ENCODE results near the gene AQP2.

The AQP2 gene, protein sequence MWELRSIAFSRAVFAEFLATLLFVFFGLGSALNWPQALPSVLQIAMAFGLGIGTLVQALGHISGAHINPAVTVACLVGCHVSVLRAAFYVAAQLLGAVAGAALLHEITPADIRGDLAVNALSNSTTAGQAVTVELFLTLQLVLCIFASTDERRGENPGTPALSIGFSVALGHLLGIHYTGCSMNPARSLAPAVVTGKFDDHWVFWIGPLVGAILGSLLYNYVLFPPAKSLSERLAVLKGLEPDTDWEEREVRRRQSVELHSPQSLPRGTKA

DNA sequence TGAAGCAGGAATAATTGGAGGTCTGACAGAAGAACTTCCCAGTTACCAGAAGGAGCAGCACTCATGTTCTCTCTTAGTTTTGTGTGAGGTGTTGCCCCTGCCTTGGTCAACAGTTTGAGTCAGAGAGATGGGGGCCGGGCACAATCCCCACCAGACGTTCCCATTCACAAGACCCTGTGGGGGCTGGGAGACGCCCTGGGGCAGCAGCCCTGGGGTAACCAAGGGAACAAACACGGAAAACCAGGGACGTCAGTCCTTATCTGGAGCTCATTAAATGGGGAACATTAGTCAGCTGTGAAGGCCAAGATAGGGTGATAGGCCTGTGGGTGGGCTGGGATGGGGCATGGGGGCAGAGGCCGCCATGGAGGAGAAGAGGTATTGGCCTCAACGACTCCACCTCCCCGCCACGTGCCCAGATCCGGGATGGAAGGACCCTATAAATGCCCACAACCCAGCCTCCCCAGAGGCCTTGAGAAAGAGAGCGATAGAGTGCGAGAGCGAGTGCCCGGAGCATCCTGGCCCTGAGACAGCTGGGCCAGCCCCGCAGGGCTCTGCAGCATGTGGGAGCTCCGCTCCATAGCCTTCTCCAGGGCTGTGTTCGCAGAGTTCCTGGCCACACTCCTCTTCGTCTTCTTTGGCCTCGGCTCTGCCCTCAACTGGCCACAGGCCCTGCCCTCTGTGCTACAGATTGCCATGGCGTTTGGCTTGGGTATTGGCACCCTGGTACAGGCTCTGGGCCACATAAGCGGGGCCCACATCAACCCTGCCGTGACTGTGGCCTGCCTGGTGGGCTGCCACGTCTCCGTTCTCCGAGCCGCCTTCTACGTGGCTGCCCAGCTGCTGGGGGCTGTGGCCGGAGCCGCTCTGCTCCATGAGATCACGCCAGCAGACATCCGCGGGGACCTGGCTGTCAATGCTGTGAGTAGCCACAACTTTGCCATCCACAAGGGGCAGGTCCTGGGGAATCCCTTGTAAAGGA, at the start of gene AQP2:
Gene AQP2, plus strand, starts transcription at position 465 of the 979 bp plus-strand sequence. Its CDS starts 94 bp downstream, at position 559.
- Histone ChIP-seq H4K20me1 (no peaks in the 10 kb centered on the region), H3K4me1 (peaks cover 52% of the 10 kb centered on the region), H3K4me2 (peak within 1 kb of the TSS; percentile 56), H3K4me3 (no peak within 1 kb of the TSS), H3K27me3 (peaks cover 25% of the 10 kb centered on the region), H3K36me3 (no peaks in the 10 kb centered on the region), H3K9me3 (no peaks in the 10 kb centered on the region), H3K9ac (0 out of 2 replicates have a peak within 1 kb of the TSS, but pooled peaks have one; percentile 0), H3K27ac (0 out of 2 replicates have a peak within 1 kb of the TSS, but pooled peaks have one; percentile 5)
- no peak for TF ChIP-seq Cebpa-rat (IDR thresholded peaks at IDR 0.05)

DNA sequence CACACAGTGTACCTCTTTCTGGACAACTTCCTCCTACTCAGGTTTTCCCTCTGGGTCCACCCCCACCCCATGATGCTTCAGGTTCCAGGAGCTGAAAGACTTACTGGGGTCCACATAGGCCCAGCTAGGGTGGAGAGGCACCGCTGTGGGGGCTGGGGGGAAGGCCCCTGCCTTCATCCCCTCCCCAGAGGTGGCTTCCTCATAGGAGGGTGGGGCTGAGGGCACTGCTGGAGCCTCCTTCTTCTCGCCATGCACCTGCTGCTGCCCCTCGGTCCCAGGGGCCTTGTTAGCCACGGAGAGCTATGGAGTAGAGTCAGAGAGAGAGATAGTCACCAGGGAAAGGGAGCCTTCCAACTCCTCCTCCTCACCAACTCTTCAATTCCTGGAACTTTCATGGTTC, 49.5 kb upstream of the AQP2 start:
- no peaks in the 10 kb centered on the region for H3K36me3 ChIP-seq
- no peaks in the 10 kb centered on the region for H4K20me1 ChIP-seq
- TF ChIP-seq Cebpa-rat (IDR thresholded peaks at IDR 0.05), result no peak
- no peak overlapping the region for H3K9ac ChIP-seq
- H3K9me3 ChIP-seq, result no peaks in the 10 kb centered on the region
- peak overlapping the region; percentile 52 for H3K4me2 ChIP-seq
- no peak overlapping the region for H3K27ac ChIP-seq
- H3K27me3 ChIP-seq, result no peaks in the 10 kb centered on the region
- H3K4me3 ChIP-seq, result no peak overlapping the region
- peaks cover 67% of the 10 kb centered on the region for H3K4me1 ChIP-seq

DNA sequence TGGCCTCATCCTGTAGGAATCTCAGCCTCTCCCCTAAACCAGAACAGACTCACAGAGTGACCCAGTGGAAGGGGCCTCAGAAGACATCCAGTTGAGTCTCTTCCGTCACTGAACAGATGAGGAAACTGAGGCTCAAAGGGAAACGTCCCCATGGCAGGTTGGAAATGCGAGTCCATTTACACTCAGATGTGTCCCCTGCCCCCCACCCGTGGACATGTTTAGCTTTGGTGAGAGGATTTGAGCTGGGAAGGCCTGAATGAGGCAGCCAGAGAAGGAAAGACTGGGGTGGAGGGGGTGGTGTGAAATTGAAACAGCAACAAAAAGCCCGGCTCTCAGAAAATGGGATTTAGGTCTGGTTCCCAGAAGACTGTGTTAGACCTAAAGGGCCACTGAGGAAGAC, 48.6 kb upstream of the AQP2 start:
- peaks cover 59% of the 10 kb centered on the region for H3K4me1 ChIP-seq
- no peaks in the 10 kb centered on the region for H3K36me3 ChIP-seq
- TF ChIP-seq Cebpa-rat (IDR thresholded peaks at IDR 0.05), result no peak
- no peak overlapping the region for H3K9ac ChIP-seq
- no peaks in the 10 kb centered on the region for H4K20me1 ChIP-seq
- H3K27me3 ChIP-seq, result no peaks in the 10 kb centered on the region
- H3K9me3 ChIP-seq, result no peaks in the 10 kb centered on the region
- H3K4me3 ChIP-seq, result no peak overlapping the region
- no peak overlapping the region for H3K27ac ChIP-seq
- peak overlapping the region; percentile 52; the same call in 1 of the 2 replicates for H3K4me2 ChIP-seq

DNA sequence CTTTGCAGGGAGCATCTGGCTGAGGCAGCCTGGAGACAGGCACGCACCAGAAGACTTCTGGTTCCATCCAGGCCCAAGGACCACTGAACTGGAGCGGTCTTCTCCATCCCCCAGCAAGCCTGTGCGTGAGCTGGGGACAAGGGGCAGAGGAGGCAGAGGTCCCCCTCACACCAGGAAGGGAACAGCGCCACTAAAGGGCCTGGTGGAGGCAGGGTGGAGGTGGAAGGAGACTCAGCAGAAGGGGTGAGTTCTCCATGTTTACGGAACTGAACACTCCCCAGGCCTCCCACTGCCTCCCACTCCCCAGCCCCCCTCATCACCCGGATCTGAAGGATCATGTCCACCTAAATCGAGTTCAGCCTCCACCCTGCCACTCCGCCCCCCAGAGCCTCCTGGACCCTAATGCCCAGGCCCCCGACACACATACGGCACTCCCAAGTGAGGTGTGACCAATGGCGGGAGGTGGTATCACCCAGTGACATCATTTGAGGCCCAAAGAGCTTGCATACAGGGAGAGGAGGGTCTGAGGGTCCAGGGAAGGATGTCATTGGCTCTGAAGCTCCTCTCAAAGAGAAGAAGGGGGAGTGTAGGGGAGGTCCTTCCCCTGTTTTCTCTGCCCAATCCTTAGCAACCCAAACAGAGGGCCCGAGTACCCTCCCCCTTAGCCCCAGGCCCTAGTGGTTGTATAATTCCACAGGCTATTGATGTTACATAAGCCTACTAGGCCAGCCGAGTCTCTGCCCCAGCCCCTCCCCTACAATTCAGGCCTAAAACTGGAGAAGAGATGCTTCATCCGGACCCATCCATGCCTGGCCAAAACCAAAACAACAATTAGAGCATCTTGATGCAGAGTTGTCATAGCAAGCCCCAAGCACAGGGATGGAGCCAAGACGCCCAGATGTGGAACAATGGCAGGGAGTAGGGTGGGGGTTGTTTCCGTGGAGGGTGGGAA, 47.9 kb upstream of the AQP2 start:
- Histone ChIP-seq H3K9ac (no peak overlapping the region), H3K27ac (no peak overlapping the region), H3K4me1 (peaks cover 52% of the 10 kb centered on the region), H3K27me3 (no peaks in the 10 kb centered on the region), H4K20me1 (no peaks in the 10 kb centered on the region), H3K9me3 (no peaks in the 10 kb centered on the region), H3K4me3 (no peak overlapping the region), H3K4me2 (peak overlapping the region; percentile 97; the same call in 1 of the 2 replicates), H3K36me3 (no peaks in the 10 kb centered on the region)
- TF ChIP-seq Cebpa-rat (IDR thresholded peaks at IDR 0.05), result no peak

DNA sequence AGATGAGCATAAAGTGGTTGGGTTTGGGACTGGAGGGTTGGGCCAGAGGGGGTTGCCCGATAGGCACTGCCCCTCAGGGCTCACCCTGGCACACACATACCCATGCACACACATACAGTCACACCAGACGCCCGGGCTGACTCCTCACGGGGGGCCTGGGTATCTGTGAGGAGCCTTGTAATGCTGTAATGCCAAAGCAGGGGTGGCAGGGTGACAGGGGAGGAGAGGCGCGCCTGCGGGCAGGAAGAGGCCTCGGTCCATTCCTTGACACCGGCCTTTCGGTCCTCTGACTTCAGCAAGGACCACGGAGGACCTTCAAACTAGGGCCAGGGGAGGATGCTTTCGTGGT, 47.2 kb upstream of the AQP2 start:
- Histone ChIP-seq H3K4me3 (0 out of 2 replicates have a peak overlapping the region, but pooled peaks have one; percentile 36), H3K4me2 (peak overlapping the region; percentile 97), H3K9ac (no peak overlapping the region), H3K9me3 (no peaks in the 10 kb centered on the region), H3K36me3 (no peaks in the 10 kb centered on the region), H4K20me1 (no peaks in the 10 kb centered on the region), H3K4me1 (peaks cover 48% of the 10 kb centered on the region), H3K27ac (no peak overlapping the region), H3K27me3 (no peaks in the 10 kb centered on the region)
- no peak for TF ChIP-seq Cebpa-rat (IDR thresholded peaks at IDR 0.05)

DNA sequence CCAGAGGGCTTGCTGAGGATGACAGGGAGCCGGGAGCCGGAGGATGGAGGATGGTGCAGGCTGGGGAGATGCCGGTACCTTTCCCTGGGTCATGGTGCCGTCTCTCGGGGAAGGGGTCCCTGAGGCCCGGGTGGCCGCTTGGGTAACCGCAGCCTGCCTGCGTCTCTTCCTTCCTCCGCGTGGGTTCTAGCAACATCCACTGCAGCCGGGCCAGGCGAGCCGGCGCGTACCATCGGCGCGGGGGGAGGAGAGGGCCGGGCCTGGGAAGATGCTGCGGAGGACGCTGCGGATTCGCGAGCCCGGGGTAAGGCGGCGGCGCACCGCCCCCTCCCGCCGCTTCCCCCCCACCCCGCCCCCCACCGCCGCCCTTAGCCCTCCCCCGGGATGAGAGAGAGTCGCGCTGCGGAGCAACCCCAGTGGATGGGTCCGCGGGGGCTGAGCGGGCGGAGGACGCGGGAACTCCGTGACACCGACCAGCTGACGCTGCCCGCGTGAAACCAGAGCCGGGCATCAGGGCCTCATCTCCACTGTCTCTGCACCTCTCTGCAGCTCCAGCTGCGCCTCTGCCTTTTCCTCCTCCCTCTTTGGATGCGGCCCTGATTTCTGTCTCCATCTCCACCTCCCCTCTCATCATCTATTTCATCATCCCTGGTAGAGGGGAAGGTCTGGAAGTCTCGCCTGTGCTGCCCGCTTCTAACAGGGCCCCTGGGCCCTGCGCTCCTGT, 46.7 kb upstream of the AQP2 start, which contains the start of gene FAIM2:
Gene FAIM2, minus strand, starts transcription at position 201 of the 724 bp plus-strand sequence. Its CDS starts 108 bp downstream, at position 93.
- H3K4me3 ChIP-seq, result peak within 1 kb of the TSS; percentile 59
- peak within 1 kb of the TSS; percentile 69 for H3K9ac ChIP-seq
- no peaks in the 10 kb centered on the region for H3K9me3 ChIP-seq
- no peak; the same call in 1 of the 2 replicates for TF ChIP-seq Cebpa-rat (IDR thresholded peaks at IDR 0.05)
- peak within 1 kb of the TSS; percentile 97 for H3K4me2 ChIP-seq
- no peaks in the 10 kb centered on the region for H3K36me3 ChIP-seq
- H3K27me3 ChIP-seq, result no peaks in the 10 kb centered on the region
- H3K4me1 ChIP-seq, result peaks cover 48% of the 10 kb centered on the region
- peak within 1 kb of the TSS; percentile 53 for H3K27ac ChIP-seq
- no peaks in the 10 kb centered on the region for H4K20me1 ChIP-seq

DNA sequence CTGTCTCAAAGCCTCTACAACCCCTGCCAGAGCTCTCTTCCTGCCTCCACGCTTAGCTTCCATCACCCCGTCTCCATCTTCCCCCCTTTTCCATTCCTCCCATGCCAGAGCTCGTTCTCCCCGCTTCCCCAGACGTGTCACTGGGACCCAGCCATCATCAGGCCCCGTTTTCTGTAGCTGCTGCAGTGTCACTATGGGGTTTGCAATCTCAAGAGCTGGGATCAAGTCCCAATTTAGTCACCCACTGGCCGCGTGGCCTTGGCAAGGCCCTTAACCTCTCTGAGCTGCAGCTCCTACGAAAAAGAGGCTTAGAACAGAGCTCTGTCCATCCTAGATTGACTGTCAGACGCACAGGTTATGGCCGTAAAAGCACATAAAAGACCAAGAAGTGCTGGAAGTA, 45.9 kb upstream of the AQP2 start:
- Histone ChIP-seq H3K27ac (peak overlapping the region; percentile 53), H3K4me2 (peak overlapping the region; percentile 97), H3K36me3 (no peaks in the 10 kb centered on the region), H3K4me3 (peak overlapping the region; percentile 59), H3K4me1 (peaks cover 48% of the 10 kb centered on the region), H3K9me3 (no peaks in the 10 kb centered on the region), H3K9ac (peak overlapping the region; percentile 69), H3K27me3 (no peaks in the 10 kb centered on the region), H4K20me1 (no peaks in the 10 kb centered on the region)
- no peak for TF ChIP-seq Cebpa-rat (IDR thresholded peaks at IDR 0.05)

DNA sequence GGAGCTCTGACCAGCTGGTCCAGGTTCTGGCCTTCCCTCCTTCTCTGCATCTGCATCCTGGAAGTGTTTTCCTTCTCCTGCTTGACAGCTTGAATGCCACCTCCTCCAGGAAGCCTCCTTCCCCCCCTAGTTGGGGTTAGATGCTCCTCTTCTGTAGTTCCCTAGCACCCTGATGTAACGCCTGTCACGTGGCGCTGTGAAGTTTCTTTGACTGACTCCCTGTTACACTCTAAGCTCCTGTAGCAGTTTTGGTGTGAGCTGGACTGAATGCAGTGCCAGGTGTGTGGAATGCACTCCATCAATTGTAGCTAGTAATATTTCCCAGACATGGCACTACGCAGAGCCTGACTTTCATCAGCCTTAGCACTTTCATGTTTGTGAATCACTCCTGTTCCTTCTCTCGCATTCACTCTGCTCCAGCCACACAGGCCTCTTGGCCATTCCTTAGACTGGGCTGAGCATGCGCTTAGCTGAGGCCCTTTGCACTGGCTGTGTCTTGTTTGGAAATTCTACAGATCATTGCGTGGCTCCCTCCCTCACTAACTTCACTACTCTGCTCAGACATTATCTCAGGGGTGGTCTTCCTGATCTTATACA, 44.7 kb upstream of the AQP2 start:
- no peaks in the 10 kb centered on the region for H4K20me1 ChIP-seq
- H3K36me3 ChIP-seq, result no peaks in the 10 kb centered on the region
- H3K27ac ChIP-seq, result no peak overlapping the region
- no peak for TF ChIP-seq Cebpa-rat (IDR thresholded peaks at IDR 0.05)
- no peak overlapping the region for H3K4me3 ChIP-seq
- no peak overlapping the region for H3K9ac ChIP-seq
- H3K4me1 ChIP-seq, result peaks cover 40% of the 10 kb centered on the region
- H3K9me3 ChIP-seq, result no peaks in the 10 kb centered on the region
- H3K27me3 ChIP-seq, result no peaks in the 10 kb centered on the region
- no peak overlapping the region for H3K4me2 ChIP-seq

Measured in BLaER1 (cell line).